HepG2 (cell line): ENCODE data around the gene DDX28. TPM values are rescaled to one million over a fixed set of nuclear protein-coding genes. Genes with fewer than 3 reads are reported as not detected.

Experiments
- ADNP ChIP-seq: sonication (generic); formaldehyde crosslinking; IDR thresholded peaks from 2 replicates; pipeline ENCODE4 v1.4.0; 2020; ENCODE audit warnings: missing genetic modification reagents
- AGO1 ChIP-seq: fragments of 200-400 bp; formaldehyde crosslinking; IDR thresholded peaks from 2 replicates; pipeline ENCODE4 v1.6.1; 2017; ENCODE audit warnings: mild to moderate bottlenecking, low read depth, low read length, moderate library complexity; ENCODE audit not compliant: poor library complexity, severe bottlenecking
- EZH2 ChIP-seq: conservative IDR thresholded peaks from 2 replicates; pipeline ENCODE4 v1.6.1; 2012; ENCODE audit warnings: mild to moderate bottlenecking, low read depth, low read length, moderate library complexity
- ISX ChIP-seq: sonication (generic); formaldehyde crosslinking; conservative IDR thresholded peaks from 2 replicates; pipeline ENCODE4 v1.5.0; 2020; ENCODE audit warnings: missing genetic modification reagents
- PHF8 ChIP-seq: sonication (generic); formaldehyde crosslinking; IDR thresholded peaks from 2 replicates; pipeline ENCODE4 v1.5.0; 2020; ENCODE audit warnings: missing genetic modification reagents
- POLR2AphosphoS5 ChIP-seq: IDR thresholded peaks from 2 replicates; pipeline ENCODE4 v1.6.1; 2012; ENCODE audit warnings: low read depth, low read length
- PPARG ChIP-seq: conservative IDR thresholded peaks from 2 replicates; pipeline ENCODE4 v1.6.1; 2016; ENCODE audit warnings: missing biosample characterization, missing genetic modification reagents
- REPIN1 ChIP-seq: sonication (generic); formaldehyde crosslinking; IDR thresholded peaks from 2 replicates; pipeline ENCODE4 v1.8.0; 2022; ENCODE audit warnings: missing genetic modification reagents, low read depth, mild to moderate bottlenecking, borderline replicate concordance
- SNRNP70 ChIP-seq: fragments of 200-400 bp; formaldehyde crosslinking; IDR thresholded peaks from 2 replicates; pipeline ENCODE4 v1.6.1; 2017; ENCODE audit warnings: mild to moderate bottlenecking, low read depth, low read length, moderate library complexity
- THAP7 ChIP-seq: sonication (generic); formaldehyde crosslinking; IDR thresholded peaks from 2 replicates; pipeline ENCODE4 v1.8.1; 2023; ENCODE audit warnings: mild to moderate bottlenecking, missing genetic modification reagents
- WIZ ChIP-seq: sonication (generic); formaldehyde crosslinking; IDR thresholded peaks from 2 replicates; pipeline ENCODE4 v1.5.1; 2020; ENCODE audit warnings: mild to moderate bottlenecking, missing genetic modification reagents
- ZBTB44 ChIP-seq: sonication (generic); formaldehyde crosslinking; IDR thresholded peaks from 2 replicates; pipeline ENCODE4 v1.4.0; 2020; ENCODE audit warnings: missing genetic modification reagents
- ZNF207 ChIP-seq: fragments of 450-650 bp; IDR thresholded peaks from 2 replicates; pipeline ENCODE4 v1.6.1; 2016; ENCODE audit warnings: antibody characterized with exemption, borderline replicate concordance
- ZNF230 ChIP-seq: sonication (generic); formaldehyde crosslinking; IDR thresholded peaks from 2 replicates; pipeline ENCODE4 v1.4.0; 2020; ENCODE audit warnings: mild to moderate bottlenecking, missing genetic modification reagents
- ZNF569 ChIP-seq: sonication (generic); formaldehyde crosslinking; IDR thresholded peaks from 2 replicates; pipeline ENCODE4 v1.5.0; 2020; ENCODE audit warnings: mild to moderate bottlenecking, missing genetic modification reagents, moderate library complexity, borderline replicate concordance
- ZNF772 ChIP-seq: sonication (generic); formaldehyde crosslinking; IDR thresholded peaks from 2 replicates; pipeline ENCODE4 v1.5.0; 2020; ENCODE audit warnings: mild to moderate bottlenecking, missing genetic modification reagents
- ZNF792 ChIP-seq: IDR thresholded peaks from 2 replicates; pipeline ENCODE4 v1.6.1; 2016
- polyA plus RNA-seq, 8 experiments: library from polyadenylated mRNA; depleted of rRNA in 3 of 8; stranded (reverse) in 7 of 8; unstranded in 1 of 8; fragments of >200 nt; fragmentation: Illumina TruSeq in 4 of 8; extraction: Trizol in 4 of 8; gene quantifications; 2 replicates each; pipeline versions ENCODE4 v1.2.1 to v1.2.3, GENCODE V29; 2011 to 2016; ENCODE audit warnings: low read depth in 4 of 8, missing spikeins in 1 of 8, mixed read lengths in 1 of 8; ENCODE audit not compliant: insufficient read depth in 1 of 8
- total RNA-seq, 5 experiments: library from RNA; depleted of rRNA; stranded (reverse); fragments of >200 nt; fragmentation: Illumina TruSeq; extraction: Trizol; gene quantifications; 2 replicates each; pipeline ENCODE4 v1.2.3, GENCODE V29; 2016; ENCODE audit warnings: low read depth in 1 of 5
- TF ChIP-seq, protein P1 (sequence below): sonication (generic); formaldehyde crosslinking; IDR thresholded peaks from 2 replicates; pipeline ENCODE4 v1.5.1; 2020; ENCODE audit warnings: mild to moderate bottlenecking, missing genetic modification reagents, borderline replicate concordance
- TF ChIP-seq, protein P2 (sequence below): sonication (generic); formaldehyde crosslinking; conservative IDR thresholded peaks from 2 replicates; pipeline ENCODE4 v1.8.0; 2022; ENCODE audit warnings: mild to moderate bottlenecking, moderate library complexity, missing genetic modification reagents
- TF ChIP-seq, protein P3 (sequence below): sonication (generic); formaldehyde crosslinking; IDR thresholded peaks from 2 replicates; pipeline ENCODE4 v1.4.0; 2020; ENCODE audit warnings: missing genetic modification reagents, mild to moderate bottlenecking, borderline replicate concordance
- TF ChIP-seq, protein P4 (sequence below): sonication (generic); formaldehyde crosslinking; IDR thresholded peaks from 2 replicates; pipeline ENCODE4 v1.5.0; 2020; ENCODE audit warnings: missing genetic modification reagents

DDX28 gene
- total and polyA plus RNA-seq, 2 of the 13 experiments (the other 11 are each of a cell fraction or from before 2014, with no cell fraction given): 14.1 to 16.4 TPM

- no peak for TF ChIP-seq AGO1
- TF ChIP-seq ZNF230 (CRISPR knock-in tag): 0 out of 2 replicates have a peak, but pooled peaks have one; percentile 74
- TF ChIP-seq EZH2: no peak
- peak; percentile 97 for TF ChIP-seq WIZ (CRISPR knock-in tag)
- peak; percentile 89 for TF ChIP-seq ZNF792
- peak; percentile 97; the same call in 1 of the 2 replicates for TF ChIP-seq THAP7 (CRISPR knock-in tag)
- no peak for TF ChIP-seq PPARG (CRISPR knock-in tag)
- TF ChIP-seq, protein P1, sequence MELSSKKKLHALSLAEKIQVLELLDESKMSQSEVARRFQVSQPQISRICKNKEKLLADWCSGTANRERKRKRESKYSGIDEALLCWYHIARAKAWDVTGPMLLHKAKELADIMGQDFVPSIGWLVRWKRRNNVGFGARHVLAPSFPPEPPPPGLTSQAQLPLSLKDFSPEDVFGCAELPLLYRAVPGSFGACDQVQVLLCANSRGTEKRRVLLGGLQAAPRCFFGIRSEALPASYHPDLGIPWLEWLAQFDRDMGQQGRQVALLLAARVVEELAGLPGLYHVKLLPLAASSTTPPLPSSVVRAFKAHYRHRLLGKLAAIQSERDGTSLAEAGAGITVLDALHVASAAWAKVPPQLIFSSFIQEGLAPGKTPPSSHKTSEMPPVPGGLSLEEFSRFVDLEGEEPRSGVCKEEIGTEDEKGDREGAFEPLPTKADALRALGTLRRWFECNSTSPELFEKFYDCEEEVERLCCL: 0 out of 2 replicates have a peak, but pooled peaks have one; percentile 63
- TF ChIP-seq, protein P2, sequence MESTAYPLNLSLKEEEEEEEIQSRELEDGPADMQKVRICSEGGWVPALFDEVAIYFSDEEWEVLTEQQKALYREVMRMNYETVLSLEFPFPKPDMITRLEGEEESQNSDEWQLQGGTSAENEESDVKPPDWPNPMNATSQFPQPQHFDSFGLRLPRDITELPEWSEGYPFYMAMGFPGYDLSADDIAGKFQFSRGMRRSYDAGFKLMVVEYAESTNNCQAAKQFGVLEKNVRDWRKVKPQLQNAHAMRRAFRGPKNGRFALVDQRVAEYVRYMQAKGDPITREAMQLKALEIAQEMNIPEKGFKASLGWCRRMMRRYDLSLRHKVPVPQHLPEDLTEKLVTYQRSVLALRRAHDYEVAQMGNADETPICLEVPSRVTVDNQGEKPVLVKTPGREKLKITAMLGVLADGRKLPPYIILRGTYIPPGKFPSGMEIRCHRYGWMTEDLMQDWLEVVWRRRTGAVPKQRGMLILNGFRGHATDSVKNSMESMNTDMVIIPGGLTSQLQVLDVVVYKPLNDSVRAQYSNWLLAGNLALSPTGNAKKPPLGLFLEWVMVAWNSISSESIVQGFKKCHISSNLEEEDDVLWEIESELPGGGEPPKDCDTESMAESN (CRISPR knock-in tag): peak; percentile 80; the same call in 1 of the 2 replicates
- peak; percentile 30; the same call in 1 of the 2 replicates for TF ChIP-seq ZNF772 (CRISPR knock-in tag)
- no peak for TF ChIP-seq ISX
- TF ChIP-seq PHF8: peak; percentile 98
- TF ChIP-seq ZNF569 (CRISPR knock-in tag): peak; percentile 32; the same call in 1 of the 2 replicates
- TF ChIP-seq SNRNP70: no peak
- no peak for TF ChIP-seq ZNF207
- TF ChIP-seq ADNP (CRISPR knock-in tag): no peak; the same call in 1 of the 2 replicates
- TF ChIP-seq, protein P3, sequence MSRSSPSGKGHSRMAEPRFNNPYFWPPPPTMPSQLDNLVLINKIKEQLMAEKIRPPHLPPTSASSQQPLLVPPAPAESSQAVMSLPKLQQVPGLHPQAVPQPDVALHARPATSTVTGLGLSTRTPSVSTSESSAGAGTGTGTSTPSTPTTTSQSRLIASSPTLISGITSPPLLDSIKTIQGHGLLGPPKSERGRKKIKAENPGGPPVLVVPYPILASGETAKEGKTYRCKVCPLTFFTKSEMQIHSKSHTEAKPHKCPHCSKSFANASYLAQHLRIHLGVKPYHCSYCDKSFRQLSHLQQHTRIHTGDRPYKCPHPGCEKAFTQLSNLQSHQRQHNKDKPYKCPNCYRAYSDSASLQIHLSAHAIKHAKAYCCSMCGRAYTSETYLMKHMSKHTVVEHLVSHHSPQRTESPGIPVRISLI (CRISPR knock-in tag): peak; percentile 72; the same call in 1 of the 2 replicates
- TF ChIP-seq ZBTB44: 0 out of 2 replicates have a peak, but pooled peaks have one; percentile 18
- peak; percentile 92 for TF ChIP-seq POLR2AphosphoS5
- TF ChIP-seq, protein P4, sequence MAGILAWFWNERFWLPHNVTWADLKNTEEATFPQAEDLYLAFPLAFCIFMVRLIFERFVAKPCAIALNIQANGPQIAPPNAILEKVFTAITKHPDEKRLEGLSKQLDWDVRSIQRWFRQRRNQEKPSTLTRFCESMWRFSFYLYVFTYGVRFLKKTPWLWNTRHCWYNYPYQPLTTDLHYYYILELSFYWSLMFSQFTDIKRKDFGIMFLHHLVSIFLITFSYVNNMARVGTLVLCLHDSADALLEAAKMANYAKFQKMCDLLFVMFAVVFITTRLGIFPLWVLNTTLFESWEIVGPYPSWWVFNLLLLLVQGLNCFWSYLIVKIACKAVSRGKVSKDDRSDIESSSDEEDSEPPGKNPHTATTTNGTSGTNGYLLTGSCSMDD (CRISPR knock-in tag): peak; percentile 9; the same call in 1 of the 2 replicates
- peak; percentile 99 for TF ChIP-seq REPIN1
Measured at GRCh38 chr16:68022728-68023537, at the start of gene DDX28, which contains the start of gene DUS2 (continued).
